ENCODE data around the gene GCH1.
"Not testable (repeated sequence)": the region's sequence is repeated elsewhere in the genome, so short reads cannot be mapped to it uniquely, and the experiment has no call there.

Gene GCH1

GRCh38 chr14:54875648-54876047 lies 27.0 kb downstream of the GCH1 start:
- H3K4me3 ChIP-seq (ENCODE audit: low read depth, low read length): not testable (repeated sequence)

GRCh38 chr14:54870154-54871090 lies 32.2 kb downstream of the GCH1 start:
- H3K4me3 ChIP-seq (ENCODE audit: low read depth, low read length): not testable (repeated sequence)

GRCh38 chr14:54867011-54867410 lies 35.6 kb downstream of the GCH1 start:
- no peak overlapping the region for H3K4me3 ChIP-seq (ENCODE audit: low read depth, low read length)

GRCh38 chr14:54866588-54866987 lies 36.0 kb downstream of the GCH1 start:
- no peak overlapping the region for H3K4me3 ChIP-seq (ENCODE audit: low read depth, low read length)

GRCh38 chr14:54864526-54864925 lies 38.1 kb downstream of the GCH1 start:
- H3K4me3 ChIP-seq (ENCODE audit: low read depth, low read length): no peak overlapping the region

- H3K4me3 ChIP-seq (ENCODE audit: low read depth, low read length): no peak overlapping the region
Observed at GRCh38 chr14:54857830-54858269, 44.8 kb downstream of the GCH1 start.

GRCh38 chr14:54856152-54856551 lies 46.5 kb downstream of the GCH1 start:
- H3K4me3 ChIP-seq (ENCODE audit: low read depth, low read length): no peak overlapping the region

- H3K4me3 ChIP-seq (ENCODE audit: low read depth, low read length): no peak overlapping the region
Observed at GRCh38 chr14:54854181-54854580, 48.4 kb downstream of the GCH1 start.

GRCh38 chr14:54853339-54853738 lies 49.3 kb downstream of the GCH1 start:
- H3K4me3 ChIP-seq (ENCODE audit: low read depth, low read length): no peak overlapping the region

GRCh38 chr14:54852215-54852614 lies 50.4 kb downstream of the GCH1 start:
- no peak overlapping the region for H3K4me3 ChIP-seq (ENCODE audit: low read depth, low read length)

- no peak overlapping the region for H3K4me3 ChIP-seq (ENCODE audit: low read depth, low read length)
Observed at GRCh38 chr14:54848910-54849309, 53.7 kb downstream of the GCH1 start.

GRCh38 chr14:54845641-54846040 lies 57.0 kb downstream of the GCH1 start:
- no peak overlapping the region for H3K4me3 ChIP-seq (ENCODE audit: low read depth, low read length)

- H3K4me3 ChIP-seq (ENCODE audit: low read depth, low read length): no peak overlapping the region
Observed at GRCh38 chr14:54844479-54844878, 58.1 kb downstream of the GCH1 start.

GRCh38 chr14:54840798-54841197 lies 61.8 kb downstream of the GCH1 start:
- no peak overlapping the region for H3K4me3 ChIP-seq (ENCODE audit: low read depth, low read length)

- no peak overlapping the region for H3K4me3 ChIP-seq (ENCODE audit: low read depth, low read length)
Observed at GRCh38 chr14:54840336-54840735, 62.3 kb downstream of the GCH1 start.

- no peak overlapping the region for H3K4me3 ChIP-seq (ENCODE audit: low read depth, low read length)
Observed at GRCh38 chr14:54839701-54840119, 62.9 kb downstream of the GCH1 start.

GRCh38 chr14:54838931-54839512 lies 63.6 kb downstream of the GCH1 start:
- no peak overlapping the region for H3K4me3 ChIP-seq (ENCODE audit: low read depth, low read length)

GRCh38 chr14:54837508-54838149 lies 65.0 kb downstream of the GCH1 start:
- H3K4me3 ChIP-seq (ENCODE audit: low read depth, low read length): no peak overlapping the region

- H3K4me3 ChIP-seq (ENCODE audit: low read depth, low read length): no peak overlapping the region
Observed at GRCh38 chr14:54836231-54836630, 66.4 kb downstream of the GCH1 start.

GRCh38 chr14:54834727-54835126 lies 67.9 kb downstream of the GCH1 start:
- H3K4me3 ChIP-seq (ENCODE audit: low read depth, low read length): no peak overlapping the region

- no peak overlapping the region for H3K4me3 ChIP-seq (ENCODE audit: low read depth, low read length)
Observed at GRCh38 chr14:54834081-54834480, 68.5 kb downstream of the GCH1 start.

- no peak overlapping the region for H3K4me3 ChIP-seq (ENCODE audit: low read depth, low read length)
Observed at GRCh38 chr14:54830650-54831049, 72.0 kb downstream of the GCH1 start.
